Measurements from ENCODE around the gene NHEJ1.

DNA sequence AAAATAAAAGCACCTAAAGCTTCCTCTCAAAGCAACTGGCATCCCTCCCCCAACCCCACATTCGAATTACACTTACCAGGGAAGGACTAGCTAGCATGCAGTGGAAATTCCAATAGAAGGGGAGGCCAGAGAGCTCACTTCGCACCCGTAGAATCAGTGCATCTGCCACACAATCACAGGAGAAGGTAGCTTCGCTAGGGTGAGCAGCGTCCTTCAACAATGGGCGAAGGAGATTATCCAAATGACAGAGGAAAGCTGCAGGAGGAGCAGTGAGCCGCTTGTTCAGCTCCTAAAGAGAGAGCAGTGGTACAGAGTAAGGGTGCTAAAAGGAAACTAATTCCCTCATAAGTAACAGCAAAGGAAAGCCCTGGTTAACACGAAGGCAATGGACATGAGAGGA lies 3.2 kb downstream of the NHEJ1 start:
- TF ChIP-seq POLR2AphosphoS5 (IDR thresholded peaks at IDR 0.05; ENCODE audit: low read depth, low read length) (no peak), SIN3A (IDR thresholded peaks at IDR 0.05; ENCODE audit: low read depth) (no peak), POLR2A (IDR thresholded peaks at IDR 0.05; ENCODE audit: borderline replicate concordance, extremely low read depth, insufficient read depth, insufficient read length) (no peak)
- TF ChIP-seq, protein P1, sequence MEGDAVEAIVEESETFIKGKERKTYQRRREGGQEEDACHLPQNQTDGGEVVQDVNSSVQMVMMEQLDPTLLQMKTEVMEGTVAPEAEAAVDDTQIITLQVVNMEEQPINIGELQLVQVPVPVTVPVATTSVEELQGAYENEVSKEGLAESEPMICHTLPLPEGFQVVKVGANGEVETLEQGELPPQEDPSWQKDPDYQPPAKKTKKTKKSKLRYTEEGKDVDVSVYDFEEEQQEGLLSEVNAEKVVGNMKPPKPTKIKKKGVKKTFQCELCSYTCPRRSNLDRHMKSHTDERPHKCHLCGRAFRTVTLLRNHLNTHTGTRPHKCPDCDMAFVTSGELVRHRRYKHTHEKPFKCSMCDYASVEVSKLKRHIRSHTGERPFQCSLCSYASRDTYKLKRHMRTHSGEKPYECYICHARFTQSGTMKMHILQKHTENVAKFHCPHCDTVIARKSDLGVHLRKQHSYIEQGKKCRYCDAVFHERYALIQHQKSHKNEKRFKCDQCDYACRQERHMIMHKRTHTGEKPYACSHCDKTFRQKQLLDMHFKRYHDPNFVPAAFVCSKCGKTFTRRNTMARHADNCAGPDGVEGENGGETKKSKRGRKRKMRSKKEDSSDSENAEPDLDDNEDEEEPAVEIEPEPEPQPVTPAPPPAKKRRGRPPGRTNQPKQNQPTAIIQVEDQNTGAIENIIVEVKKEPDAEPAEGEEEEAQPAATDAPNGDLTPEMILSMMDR (IDR thresholded peaks at IDR 0.05 in 2 of 3, conservative IDR thresholded peaks at IDR 0.05 in 1 of 3; ENCODE audit: borderline replicate concordance in 1 of 3, insufficient read depth in 1 of 3, low read depth in 2 of 3, low read length in 2 of 3): no peak
- TF ChIP-seq, protein P2, sequence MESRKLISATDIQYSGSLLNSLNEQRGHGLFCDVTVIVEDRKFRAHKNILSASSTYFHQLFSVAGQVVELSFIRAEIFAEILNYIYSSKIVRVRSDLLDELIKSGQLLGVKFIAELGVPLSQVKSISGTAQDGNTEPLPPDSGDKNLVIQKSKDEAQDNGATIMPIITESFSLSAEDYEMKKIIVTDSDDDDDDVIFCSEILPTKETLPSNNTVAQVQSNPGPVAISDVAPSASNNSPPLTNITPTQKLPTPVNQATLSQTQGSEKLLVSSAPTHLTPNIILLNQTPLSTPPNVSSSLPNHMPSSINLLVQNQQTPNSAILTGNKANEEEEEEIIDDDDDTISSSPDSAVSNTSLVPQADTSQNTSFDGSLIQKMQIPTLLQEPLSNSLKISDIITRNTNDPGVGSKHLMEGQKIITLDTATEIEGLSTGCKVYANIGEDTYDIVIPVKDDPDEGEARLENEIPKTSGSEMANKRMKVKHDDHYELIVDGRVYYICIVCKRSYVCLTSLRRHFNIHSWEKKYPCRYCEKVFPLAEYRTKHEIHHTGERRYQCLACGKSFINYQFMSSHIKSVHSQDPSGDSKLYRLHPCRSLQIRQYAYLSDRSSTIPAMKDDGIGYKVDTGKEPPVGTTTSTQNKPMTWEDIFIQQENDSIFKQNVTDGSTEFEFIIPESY (IDR thresholded peaks at IDR 0.05; ENCODE audit: extremely low read depth, insufficient replicate concordance, low read length): no peak

Data from HCT116 (cell line).